Measurements from ENCODE around the gene CBLN3.
A peak's percentile ranks its signal among the peaks of the same experiment; 100 is the strongest.
"Not testable (repeated sequence)": the region's sequence is repeated elsewhere in the genome, so short reads cannot be mapped to it uniquely, and the experiment has no call there.

The CBLN3 gene

GRCh38 chr14:24429395-24430142, at the start of gene CBLN3, which contains the start of gene KHNYN:
Gene CBLN3, minus strand, starts transcription at chr14:24429668. Its CDS starts 614 bp downstream, at chr14:24429054.
Gene KHNYN, plus strand, starts transcription at chr14:24429954. Its CDS starts 777 bp downstream, at chr14:24430731.
- DNase-seq (ENCODE audit: low read depth, low spot score) = peak; percentile 73

- DNase-seq (ENCODE audit: low read depth, low spot score) = no peak
Measured at GRCh38 chr14:24475261-24475660, 45.8 kb upstream of the CBLN3 start.

- no peak for DNase-seq (ENCODE audit: low read depth, low spot score)
Measured at GRCh38 chr14:24473211-24473610, 43.7 kb upstream of the CBLN3 start.

DNA sequence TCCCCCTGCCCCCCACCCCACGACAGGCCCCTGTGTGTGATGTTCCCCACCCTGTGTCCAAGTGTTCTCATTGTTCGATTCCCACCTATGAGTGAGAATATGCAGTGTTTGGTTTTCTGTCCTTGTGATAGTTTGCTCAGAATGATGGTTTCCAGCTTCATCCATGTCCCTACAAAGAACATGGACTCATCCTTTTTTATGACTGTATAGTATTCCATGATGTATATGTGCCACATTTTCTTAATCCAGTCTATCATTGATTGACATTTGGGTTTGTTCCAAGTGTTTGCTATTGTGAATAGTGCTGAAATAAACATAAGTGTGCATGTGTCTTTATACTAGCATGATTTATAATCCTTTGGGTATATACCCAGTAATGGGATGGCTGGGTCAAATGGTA, 41.0 kb upstream of the CBLN3 start:
- not testable (repeated sequence) for DNase-seq (ENCODE audit: low read depth, low spot score)

DNA sequence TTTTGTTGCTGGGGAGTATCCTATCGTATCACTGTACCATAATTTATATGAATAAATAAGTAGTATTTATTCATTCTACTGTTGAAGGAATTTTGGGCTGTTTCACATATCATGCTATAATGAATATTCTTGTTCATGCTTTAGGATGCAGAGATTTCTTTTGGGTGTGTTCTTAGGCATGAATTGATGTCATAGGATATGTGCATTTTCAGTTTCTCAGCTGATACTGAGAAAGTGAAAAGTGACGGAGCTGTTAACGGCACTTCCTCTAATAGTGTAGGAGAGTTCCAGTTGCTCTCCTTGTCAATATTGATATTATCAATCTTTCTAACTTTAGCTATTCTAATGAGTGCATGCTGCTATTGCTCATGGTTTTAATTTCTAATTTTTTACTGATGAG, 36.3 kb upstream of the CBLN3 start:
- no peak for DNase-seq (ENCODE audit: low read depth, low spot score)

- DNase-seq (ENCODE audit: low read depth, low spot score) = no peak
Measured at GRCh38 chr14:24465368-24465767, 35.9 kb upstream of the CBLN3 start.

- no peak for DNase-seq (ENCODE audit: low read depth, low spot score)
Measured at GRCh38 chr14:24463884-24464785, 34.7 kb upstream of the CBLN3 start.

DNA sequence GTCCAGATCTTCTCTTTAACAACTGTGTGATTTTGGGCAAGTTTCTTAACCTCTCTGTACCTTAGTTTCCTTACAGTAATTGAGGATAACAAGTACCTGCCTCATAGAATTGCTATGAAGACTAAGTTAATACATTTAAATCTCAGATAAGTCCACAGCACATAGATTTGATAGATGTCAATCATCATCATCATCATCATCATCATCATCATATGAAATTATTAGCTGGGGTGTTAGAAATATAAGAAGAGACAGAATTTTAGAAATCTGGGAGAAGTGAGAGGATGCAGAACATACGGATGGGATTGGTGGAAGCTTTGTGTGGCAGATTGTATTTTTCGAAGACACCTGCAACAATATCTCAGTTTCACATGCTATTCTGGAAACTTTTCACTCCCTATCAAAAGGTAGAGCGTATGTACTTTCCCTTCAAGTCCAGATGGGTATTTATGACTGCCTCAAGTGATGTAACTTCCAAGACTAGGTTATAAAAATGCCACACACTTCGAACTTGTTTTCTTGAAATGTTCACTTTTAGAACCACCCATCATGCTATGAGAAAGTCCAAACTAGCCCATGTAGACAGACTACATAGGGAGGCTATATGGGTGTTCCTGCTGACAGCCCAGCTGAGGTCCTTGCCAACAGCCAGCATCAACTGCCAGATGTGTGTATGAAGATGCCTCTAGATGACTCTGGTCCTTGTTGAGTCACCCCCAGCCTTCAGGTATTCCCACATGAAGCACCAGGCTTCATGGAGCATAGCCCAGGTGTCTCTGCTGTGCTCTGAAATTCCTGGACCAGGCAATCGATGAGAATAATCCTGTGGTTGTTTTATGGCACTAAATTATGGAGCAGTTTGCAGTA, 33.8 kb upstream of the CBLN3 start:
- no peak for DNase-seq (ENCODE audit: low read depth, low spot score)

DNA sequence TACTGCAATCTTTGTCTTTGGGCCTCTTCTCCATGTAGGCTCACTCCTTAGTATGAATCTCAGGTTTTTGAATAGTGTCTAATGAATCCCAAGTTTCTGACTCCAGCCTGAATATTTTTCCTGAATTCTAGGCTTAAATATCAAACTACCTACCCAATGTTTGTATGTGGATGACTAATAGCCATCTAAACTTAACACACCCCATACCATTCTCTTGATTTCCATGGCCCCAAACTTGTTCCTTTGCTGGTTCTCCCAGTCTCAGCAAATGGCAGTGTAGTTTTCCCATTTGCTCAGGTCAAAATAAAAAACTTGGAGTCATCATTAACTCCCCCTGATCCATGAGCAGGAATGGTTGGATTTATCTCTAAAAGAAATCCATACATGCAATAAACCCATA, 31.9 kb upstream of the CBLN3 start:
- DNase-seq (ENCODE audit: low read depth, low spot score) = no peak

DNA sequence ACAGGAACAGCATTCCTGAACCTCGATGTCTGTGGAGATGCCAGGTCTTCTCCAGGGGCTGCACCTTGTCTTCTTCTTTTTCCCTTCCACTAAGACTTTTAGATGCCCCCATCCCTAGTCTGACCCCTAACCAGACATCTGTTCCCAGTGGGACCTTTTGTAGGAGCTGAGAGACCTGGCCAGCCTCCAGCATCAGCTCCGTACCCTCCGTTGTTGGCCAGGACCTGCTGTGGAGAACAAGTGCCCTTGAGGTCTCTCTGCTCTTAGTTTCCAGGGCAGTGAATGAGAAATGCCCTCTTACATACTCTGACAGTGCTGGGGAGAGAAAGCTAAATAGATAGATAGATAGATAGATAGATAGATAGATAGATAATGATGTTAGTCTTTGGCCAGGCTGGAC, 29.9 kb upstream of the CBLN3 start:
- no peak for DNase-seq (ENCODE audit: low read depth, low spot score)

DNA sequence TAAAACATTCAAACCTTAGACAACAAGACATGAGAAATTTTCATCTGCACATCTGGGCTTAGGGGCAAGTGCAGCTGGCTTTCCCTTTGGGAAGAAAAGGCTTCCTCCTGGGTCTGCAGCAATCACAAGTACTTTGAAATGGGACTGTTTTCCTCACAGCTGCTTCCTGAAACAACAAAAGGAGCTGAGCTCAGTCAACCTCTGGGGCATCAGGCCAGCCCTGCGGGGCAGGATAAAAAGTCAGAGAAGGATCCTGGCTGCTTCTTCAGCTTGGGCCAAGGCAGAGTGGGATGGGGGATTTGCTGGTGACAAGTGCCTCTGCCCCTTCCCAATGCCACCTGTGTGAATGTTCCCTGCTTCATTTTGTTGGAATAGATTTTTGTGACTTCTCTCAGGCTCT, 29.3 kb upstream of the CBLN3 start:
- DNase-seq (ENCODE audit: low read depth, low spot score) = no peak

GRCh38 chr14:24456980-24457379, 27.5 kb upstream of the CBLN3 start:
- DNase-seq (ENCODE audit: low read depth, low spot score) = no peak

DNA sequence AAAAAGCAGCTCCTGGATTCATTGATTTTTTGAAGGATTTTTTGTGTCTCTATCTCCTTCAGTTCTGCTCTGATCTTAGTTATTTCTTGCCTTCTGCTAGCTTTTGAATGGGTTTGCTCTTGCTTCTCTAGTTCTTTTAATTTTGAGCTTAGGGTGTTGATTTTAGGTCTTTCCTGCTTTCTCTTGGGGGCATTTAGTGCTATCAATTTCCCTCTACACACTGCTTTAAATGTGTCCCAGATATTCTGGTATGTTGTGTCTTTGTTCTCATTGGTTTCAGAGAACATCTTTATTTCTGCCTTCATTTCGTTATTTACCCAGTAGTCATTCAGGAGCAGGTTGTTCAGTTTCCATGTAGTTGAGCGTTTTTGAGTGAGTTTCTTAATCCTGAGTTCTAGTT, 21.4 kb upstream of the CBLN3 start:
- DNase-seq (ENCODE audit: low read depth, low spot score) = not testable (repeated sequence)

DNA sequence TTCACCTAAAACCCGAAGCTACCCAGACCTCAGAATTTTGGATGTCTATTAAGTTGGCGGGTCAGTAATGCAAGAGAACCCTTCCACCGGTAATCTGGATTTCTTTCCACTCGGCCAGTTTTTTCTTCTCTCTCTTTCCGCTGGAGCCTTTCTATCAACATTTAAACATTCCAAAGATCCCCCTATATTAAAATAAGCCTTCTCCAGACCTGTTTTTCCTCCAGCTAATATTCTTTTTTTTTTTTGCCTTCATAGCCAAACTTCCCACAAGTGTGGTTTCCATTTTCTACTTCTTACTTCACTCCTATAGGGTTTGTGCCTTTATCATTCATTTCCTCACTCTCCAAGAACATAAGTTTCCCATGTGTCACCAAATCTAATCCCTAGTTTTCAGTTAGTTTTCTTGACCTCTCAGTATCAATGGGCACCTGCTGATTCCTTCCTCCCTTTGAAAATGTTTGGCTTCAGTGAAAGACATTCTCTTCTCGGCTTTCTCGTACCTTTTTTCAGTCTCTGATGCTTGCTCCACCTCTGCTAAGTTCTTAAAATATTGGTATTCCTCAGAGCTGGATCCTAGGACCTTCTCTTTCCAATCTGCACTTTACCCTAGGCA, 13.7 kb upstream of the CBLN3 start:
- DNase-seq (ENCODE audit: low read depth, low spot score) = no peak

- DNase-seq (ENCODE audit: low read depth, low spot score) = peak; percentile 96
Measured at GRCh38 chr14:24442240-24443052, 13.0 kb upstream of the CBLN3 start, which contains the start of gene SDR39U1. Gene SDR39U1, minus strand, starts transcription at chr14:24442776. Its CDS starts 7 bp downstream, at chr14:24442769.

GRCh38 chr14:24441904-24442239, 12.4 kb upstream of the CBLN3 start:
- no peak for DNase-seq (ENCODE audit: low read depth, low spot score)

DNA sequence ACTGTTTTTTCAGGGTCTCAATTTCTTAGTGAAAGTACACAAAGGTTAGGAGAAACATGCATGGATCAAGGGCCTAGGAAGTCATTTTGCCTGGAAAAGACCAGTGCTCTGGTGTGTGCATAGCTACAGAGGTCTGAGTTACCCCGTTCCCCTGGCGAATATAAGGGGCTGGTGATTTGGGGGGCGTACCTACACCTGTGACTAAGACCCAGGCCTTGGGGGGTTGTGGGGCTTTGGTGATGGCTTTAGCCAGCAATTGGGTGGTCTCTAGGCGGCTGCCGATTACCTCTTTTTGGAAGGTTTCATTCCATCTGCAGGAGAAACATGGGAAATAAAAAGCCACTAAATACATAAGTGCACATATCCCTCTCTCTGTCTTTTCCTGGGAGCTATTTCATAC, 12.0 kb upstream of the CBLN3 start:
- DNase-seq (ENCODE audit: low read depth, low spot score) = no peak

GRCh38 chr14:24440606-24441399, 11.3 kb upstream of the CBLN3 start:
- DNase-seq (ENCODE audit: low read depth, low spot score) = no peak

GRCh38 chr14:24439830-24440605, 10.6 kb upstream of the CBLN3 start:
- no peak for DNase-seq (ENCODE audit: low read depth, low spot score)
